ENCODE results near the gene BPIFB2. TPM values are rescaled to one million over a fixed set of nuclear protein-coding genes. Genes with fewer than 3 reads are reported as not detected.
"Not testable (repeated sequence)": the region's sequence is repeated elsewhere in the genome, so short reads cannot be mapped to it uniquely, and the experiment has no call there.

The BPIFB2 gene
- total RNA-seq, 1 experiment from 2014 or later, result not detected

- CTCF ChIA-PET, result no interaction called here
- intact Hi-C loops (cut with micrococcal nuclease; ENCODE audit: unreplicated experiment), result no loop called here
Measured at GRCh38 chr20:32960849-32961731, 46.4 kb upstream of the BPIFB2 start.

DNA sequence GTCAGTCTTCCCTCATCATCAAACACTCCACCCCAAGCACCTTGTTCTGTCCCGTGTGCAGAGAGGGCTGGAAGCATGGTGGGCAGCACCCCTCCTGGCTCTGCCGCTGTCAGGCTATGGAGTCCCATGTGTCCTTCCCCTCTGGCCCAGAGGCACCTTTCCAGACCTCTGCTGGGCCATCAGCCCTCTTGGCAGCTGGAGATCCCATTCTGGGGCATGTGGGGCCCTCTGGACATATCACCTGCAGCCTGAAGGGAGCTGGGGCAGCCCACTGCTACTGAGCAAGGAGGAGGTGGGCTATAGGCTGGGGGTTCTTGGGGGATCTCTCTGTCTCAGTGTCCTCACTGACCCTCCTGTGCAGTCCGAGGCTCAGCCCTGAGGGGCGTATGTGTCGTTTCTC, 45.5 kb upstream of the BPIFB2 start:
- H3K4me3 ChIP-seq (ENCODE audit: low read depth in 2 of 2, low read length in 2 of 2), result no peak overlapping the region
- in situ Hi-C loops (cut with HindIII; ENCODE audit: low pct_unique_long_range_greater_than_20kb, low sequenced_read_pairs), result no loop called here
- H3K27ac ChIP-seq (ENCODE audit: low read length), result no peak overlapping the region
- no peaks in the 10 kb centered on the region for H3K36me3 ChIP-seq (ENCODE audit: control insufficient read depth, insufficient read depth, low read length)
- no peak for DNase-seq (ENCODE audit: low read depth, low spot score)
- peaks cover 6% of the 10 kb centered on the region; the same call in 1 of the 2 replicates for H3K9me3 ChIP-seq (ENCODE audit: control insufficient read depth, insufficient read depth, low read depth, low read length)
- ChIA-PET CTCF (no interaction called here), POLR2A (no interaction called here)
- intact Hi-C loops (cut with micrococcal nuclease; ENCODE audit: unreplicated experiment), result no loop called here
- ATAC-seq, result no peak
- H3K27me3 ChIP-seq (ENCODE audit: control insufficient read depth, insufficient read depth, low read length), result no peaks in the 10 kb centered on the region; the same call in 1 of the 2 replicates
- no peaks in the 10 kb centered on the region for H3K4me1 ChIP-seq (ENCODE audit: control insufficient read depth, insufficient read depth, low read length)
- BruUV-seq (replicated peaks), result no TSS peak
- TF ChIP-seq POLR2AphosphoS5 (IDR thresholded peaks at IDR 0.05; ENCODE audit: low read depth, low read length) (no peak), SIN3A (IDR thresholded peaks at IDR 0.05; ENCODE audit: borderline replicate concordance, insufficient read depth, low read depth, low read length) (no peak), TCF7L2 (IDR thresholded peaks at IDR 0.05; ENCODE audit: low read depth, low read length) (no peak)
- TF ChIP-seq, protein P1, sequence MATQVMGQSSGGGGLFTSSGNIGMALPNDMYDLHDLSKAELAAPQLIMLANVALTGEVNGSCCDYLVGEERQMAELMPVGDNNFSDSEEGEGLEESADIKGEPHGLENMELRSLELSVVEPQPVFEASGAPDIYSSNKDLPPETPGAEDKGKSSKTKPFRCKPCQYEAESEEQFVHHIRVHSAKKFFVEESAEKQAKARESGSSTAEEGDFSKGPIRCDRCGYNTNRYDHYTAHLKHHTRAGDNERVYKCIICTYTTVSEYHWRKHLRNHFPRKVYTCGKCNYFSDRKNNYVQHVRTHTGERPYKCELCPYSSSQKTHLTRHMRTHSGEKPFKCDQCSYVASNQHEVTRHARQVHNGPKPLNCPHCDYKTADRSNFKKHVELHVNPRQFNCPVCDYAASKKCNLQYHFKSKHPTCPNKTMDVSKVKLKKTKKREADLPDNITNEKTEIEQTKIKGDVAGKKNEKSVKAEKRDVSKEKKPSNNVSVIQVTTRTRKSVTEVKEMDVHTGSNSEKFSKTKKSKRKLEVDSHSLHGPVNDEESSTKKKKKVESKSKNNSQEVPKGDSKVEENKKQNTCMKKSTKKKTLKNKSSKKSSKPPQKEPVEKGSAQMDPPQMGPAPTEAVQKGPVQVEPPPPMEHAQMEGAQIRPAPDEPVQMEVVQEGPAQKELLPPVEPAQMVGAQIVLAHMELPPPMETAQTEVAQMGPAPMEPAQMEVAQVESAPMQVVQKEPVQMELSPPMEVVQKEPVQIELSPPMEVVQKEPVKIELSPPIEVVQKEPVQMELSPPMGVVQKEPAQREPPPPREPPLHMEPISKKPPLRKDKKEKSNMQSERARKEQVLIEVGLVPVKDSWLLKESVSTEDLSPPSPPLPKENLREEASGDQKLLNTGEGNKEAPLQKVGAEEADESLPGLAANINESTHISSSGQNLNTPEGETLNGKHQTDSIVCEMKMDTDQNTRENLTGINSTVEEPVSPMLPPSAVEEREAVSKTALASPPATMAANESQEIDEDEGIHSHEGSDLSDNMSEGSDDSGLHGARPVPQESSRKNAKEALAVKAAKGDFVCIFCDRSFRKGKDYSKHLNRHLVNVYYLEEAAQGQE (IDR thresholded peaks at IDR 0.05; ENCODE audit: insufficient read depth in 1 of 2, low read depth in 2 of 2, low read length in 1 of 2), result no peak
- TF ChIP-seq, protein P2, sequence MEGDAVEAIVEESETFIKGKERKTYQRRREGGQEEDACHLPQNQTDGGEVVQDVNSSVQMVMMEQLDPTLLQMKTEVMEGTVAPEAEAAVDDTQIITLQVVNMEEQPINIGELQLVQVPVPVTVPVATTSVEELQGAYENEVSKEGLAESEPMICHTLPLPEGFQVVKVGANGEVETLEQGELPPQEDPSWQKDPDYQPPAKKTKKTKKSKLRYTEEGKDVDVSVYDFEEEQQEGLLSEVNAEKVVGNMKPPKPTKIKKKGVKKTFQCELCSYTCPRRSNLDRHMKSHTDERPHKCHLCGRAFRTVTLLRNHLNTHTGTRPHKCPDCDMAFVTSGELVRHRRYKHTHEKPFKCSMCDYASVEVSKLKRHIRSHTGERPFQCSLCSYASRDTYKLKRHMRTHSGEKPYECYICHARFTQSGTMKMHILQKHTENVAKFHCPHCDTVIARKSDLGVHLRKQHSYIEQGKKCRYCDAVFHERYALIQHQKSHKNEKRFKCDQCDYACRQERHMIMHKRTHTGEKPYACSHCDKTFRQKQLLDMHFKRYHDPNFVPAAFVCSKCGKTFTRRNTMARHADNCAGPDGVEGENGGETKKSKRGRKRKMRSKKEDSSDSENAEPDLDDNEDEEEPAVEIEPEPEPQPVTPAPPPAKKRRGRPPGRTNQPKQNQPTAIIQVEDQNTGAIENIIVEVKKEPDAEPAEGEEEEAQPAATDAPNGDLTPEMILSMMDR (IDR thresholded peaks at IDR 0.05), result no peak

More at GRCh38 chr20:32960849-32961731, 46.4 kb upstream of the BPIFB2 start:
- Histone ChIP-seq H3K9me3 (ENCODE audit: control insufficient read depth, insufficient read depth, low read depth, low read length) (peaks cover 11% of the 10 kb centered on the region; the same call in 1 of the 2 replicates), H3K27me3 (ENCODE audit: control insufficient read depth, insufficient read depth, low read length) (no peaks in the 10 kb centered on the region; the same call in 1 of the 2 replicates), H3K27ac (ENCODE audit: low read length) (no peak overlapping the region), H3K36me3 (ENCODE audit: control insufficient read depth, insufficient read depth, low read length) (no peaks in the 10 kb centered on the region), H3K4me1 (ENCODE audit: control insufficient read depth, insufficient read depth, low read length) (no peaks in the 10 kb centered on the region), H3K4me3 (ENCODE audit: low read depth in 2 of 2, low read length in 2 of 2) (no peak overlapping the region)
- no peak for TF ChIP-seq POLR2AphosphoS5 (IDR thresholded peaks at IDR 0.05; ENCODE audit: low read depth, low read length)
- TF ChIP-seq, protein P2 (IDR thresholded peaks at IDR 0.05), result no peak
- TF ChIP-seq TCF7L2 (IDR thresholded peaks at IDR 0.05; ENCODE audit: low read depth, low read length), result no peak
- no peak for TF ChIP-seq SIN3A (IDR thresholded peaks at IDR 0.05; ENCODE audit: borderline replicate concordance, insufficient read depth, low read depth, low read length)
- TF ChIP-seq, protein P1 (IDR thresholded peaks at IDR 0.05; ENCODE audit: insufficient read depth in 1 of 2, low read depth in 2 of 2, low read length in 1 of 2), result no peak
- POLR2A ChIA-PET, result no interaction called here
- ATAC-seq (no peak), DNase-seq (ENCODE audit: low read depth, low spot score) (no peak)
- in situ Hi-C loops (cut with HindIII; ENCODE audit: low pct_unique_long_range_greater_than_20kb, low sequenced_read_pairs), result no loop called here
- BruUV-seq (replicated peaks), result no TSS peak

GRCh38 chr20:32962646-32963045, 44.9 kb upstream of the BPIFB2 start:
- POLR2A ChIA-PET; H3K9me3 ChIP-seq (ENCODE audit: control insufficient read depth, insufficient read depth, low read depth, low read length); H3K4me1 ChIP-seq (ENCODE audit: control insufficient read depth, insufficient read depth, low read length); in situ Hi-C loops (cut with HindIII; ENCODE audit: low pct_unique_long_range_greater_than_20kb, low sequenced_read_pairs); H3K36me3 ChIP-seq (ENCODE audit: control insufficient read depth, insufficient read depth, low read length); DNase-seq (ENCODE audit: low read depth, low spot score); intact Hi-C loops (cut with micrococcal nuclease; ENCODE audit: unreplicated experiment); H3K4me3 ChIP-seq (ENCODE audit: low read depth in 2 of 2, low read length in 2 of 2); CTCF ChIA-PET; H3K27me3 ChIP-seq (ENCODE audit: control insufficient read depth, insufficient read depth, low read length); H3K27ac ChIP-seq (ENCODE audit: low read length); BruUV-seq (replicated peaks); ATAC-seq: not testable (repeated sequence)

Measured in Panc1 (cell line).